Karpas-422 (cell line): ENCODE results near the gene MAP3K14. TPM values are rescaled to one million over a fixed set of nuclear protein-coding genes. Genes with fewer than 3 reads are reported as not detected.

Experiments
- DNase-seq: peaks from one replicate; pipeline ENCODE4 v3.0.0-alpha.2; 2015
- H2AFZ ChIP-seq: fragments of 200-600 bp; sonication (generic); 2 replicates; pipeline ENCODE4 v1.6.1; 2014; ENCODE audit warnings: antibody characterized with exemption, low read length, mixed read lengths
- H3K27ac ChIP-seq: fragments of 200-600 bp; sonication (generic); 2 replicates; pipeline ENCODE4 v1.5.1; 2014; ENCODE audit warnings: mild to moderate bottlenecking, low read length, moderate library complexity
- H3K27me3 ChIP-seq: fragments of 200-600 bp; sonication (generic); 2 replicates; pipeline ENCODE4 v1.6.1; 2014; ENCODE audit warnings: low read length, mixed read lengths
- H3K36me3 ChIP-seq: fragments of 200-600 bp; sonication (generic); 2 replicates; pipeline ENCODE4 v1.6.1; 2014; ENCODE audit warnings: low read length, mixed read lengths; ENCODE audit not compliant: insufficient read depth
- H3K4me1 ChIP-seq: fragments of 200-600 bp; sonication (generic); 2 replicates; pipeline ENCODE4 v1.6.1; 2014; ENCODE audit warnings: mild to moderate bottlenecking, low read length, mixed read lengths
- H3K4me2 ChIP-seq: fragments of 200-600 bp; sonication (generic); 2 replicates; pipeline ENCODE4 v1.6.1; 2014; ENCODE audit warnings: low read length, low read depth, mild to moderate bottlenecking; ENCODE audit not compliant: poor library complexity, severe bottlenecking
- H3K4me3 ChIP-seq: fragments of 200-600 bp; sonication (generic); 2 replicates; pipeline ENCODE4 v1.5.1; 2014; ENCODE audit warnings: mild to moderate bottlenecking, antibody characterized with exemption, low read length, mixed read lengths
- H3K79me2 ChIP-seq: fragments of 200-600 bp; sonication (generic); 2 replicates; pipeline ENCODE4 v1.6.1; 2014; ENCODE audit warnings: mild to moderate bottlenecking, low read length, mixed read lengths
- H3K9ac ChIP-seq: fragments of 200-600 bp; sonication (generic); 2 replicates; pipeline ENCODE4 v1.6.0; 2014; ENCODE audit warnings: low read length
- H3K9me2 ChIP-seq: fragments of 200-600 bp; sonication (generic), shearing (Covaris generic); replicated peaks from 2 replicates; pipeline ENCODE4 v1.6.0; 2014; ENCODE audit warnings: mild to moderate bottlenecking, low read length, moderate library complexity; ENCODE audit not compliant: insufficient read depth
- H3K9me3 ChIP-seq: fragments of 300-700, 200-600 bp; sonication (generic); 2 replicates; pipeline ENCODE4 v1.6.1; 2014; ENCODE audit warnings: low read length, mixed read lengths
- H4K20me1 ChIP-seq: fragments of 200-600 bp; sonication (generic); 2 replicates; pipeline ENCODE4 v1.6.1; 2014; ENCODE audit warnings: mild to moderate bottlenecking, antibody characterized with exemption, low read length, low read depth; ENCODE audit not compliant: insufficient read depth
- total RNA-seq: library from RNA; depleted of rRNA; stranded (reverse); fragments of >200 nt; shearing (Covaris generic); gene quantifications from 2 replicates; pipeline ENCODE4 v1.2.3, GENCODE V29; 2014; ENCODE audit warnings: low replicate concordance

Gene MAP3K14
- total RNA-seq, 1 experiment from 2014 or later, result 7.6 TPM

DNA sequence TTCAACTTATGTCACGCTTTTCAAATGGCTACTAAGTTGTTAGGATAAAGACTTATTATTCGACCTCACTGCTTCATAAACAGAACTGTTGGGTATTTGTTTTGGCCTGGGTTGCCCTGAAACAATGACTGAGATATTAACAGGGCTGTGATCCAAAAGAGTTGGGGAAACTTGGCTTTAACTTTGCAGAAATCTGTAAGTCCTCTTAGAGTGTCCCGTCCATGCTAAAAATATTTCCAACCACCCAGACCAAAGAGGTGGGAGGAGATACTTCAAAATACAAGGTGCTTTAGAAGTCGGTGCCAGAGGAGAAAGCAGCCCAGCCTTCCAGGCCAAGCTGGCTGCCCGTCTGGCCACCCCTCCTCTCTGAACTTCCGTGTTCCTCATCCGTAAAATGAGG is 38.8 kb downstream of the MAP3K14 start:
- Histone ChIP-seq H3K4me2 (no peak overlapping the region), H3K9ac (no peak overlapping the region), H2AFZ (no peak overlapping the region), H3K9me2 (no peaks in the 10 kb centered on the region), H3K4me3 (no peak overlapping the region), H4K20me1 (no peaks in the 10 kb centered on the region), H3K36me3 (peaks cover 11% of the 10 kb centered on the region), H3K9me3 (no peaks in the 10 kb centered on the region), H3K27me3 (no peaks in the 10 kb centered on the region), H3K79me2 (no peaks in the 10 kb centered on the region), H3K4me1 (peaks cover 9% of the 10 kb centered on the region), H3K27ac (no peak overlapping the region)
- DNase-seq, result no peak

GRCh38 chr17:45277216-45277849 is 39.5 kb downstream of the MAP3K14 start:
- no peaks in the 10 kb centered on the region for H3K27me3 ChIP-seq
- no peak overlapping the region for H3K4me2 ChIP-seq
- peaks cover 5% of the 10 kb centered on the region for H3K4me1 ChIP-seq
- H3K4me3 ChIP-seq, result no peak overlapping the region
- peaks cover 5% of the 10 kb centered on the region; the same call in 1 of the 2 replicates for H3K36me3 ChIP-seq
- no peaks in the 10 kb centered on the region for H3K79me2 ChIP-seq
- no peaks in the 10 kb centered on the region for H4K20me1 ChIP-seq
- no peaks in the 10 kb centered on the region for H3K9me2 ChIP-seq
- H3K27ac ChIP-seq, result no peak overlapping the region
- H3K9ac ChIP-seq, result no peak overlapping the region
- DNase-seq, result peak; percentile 95
- H3K9me3 ChIP-seq, result no peaks in the 10 kb centered on the region
- H2AFZ ChIP-seq, result no peak overlapping the region

DNA sequence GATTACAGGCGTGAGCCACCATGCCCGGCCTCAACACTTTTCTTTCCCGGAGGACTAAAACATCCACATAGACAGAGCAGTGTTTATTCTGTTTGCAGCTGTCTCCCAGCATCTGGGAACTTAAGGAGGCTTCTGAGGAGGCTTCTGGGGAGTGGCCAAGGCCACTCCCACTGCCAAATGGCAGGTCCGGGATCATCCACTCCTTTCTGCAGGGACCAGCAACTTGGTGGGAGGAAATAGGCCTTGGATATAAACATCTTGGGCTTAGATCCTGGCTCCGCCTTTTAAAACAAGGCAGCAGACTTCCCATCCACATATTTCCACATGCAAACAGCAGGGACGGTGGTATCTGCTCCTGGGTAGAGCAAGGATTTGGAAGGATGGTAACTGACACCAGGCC is 40.8 kb downstream of the MAP3K14 start:
- Histone ChIP-seq H3K9me3 (no peaks in the 10 kb centered on the region), H2AFZ (no peak overlapping the region), H3K79me2 (no peaks in the 10 kb centered on the region), H4K20me1 (no peaks in the 10 kb centered on the region), H3K4me3 (no peak overlapping the region), H3K9me2 (no peaks in the 10 kb centered on the region), H3K27ac (no peak overlapping the region), H3K36me3 (peaks cover 8% of the 10 kb centered on the region; the same call in 1 of the 2 replicates), H3K9ac (no peak overlapping the region), H3K27me3 (no peaks in the 10 kb centered on the region), H3K4me2 (no peak overlapping the region), H3K4me1 (peaks cover 2% of the 10 kb centered on the region; the same call in 1 of the 2 replicates)
- no peak for DNase-seq

GRCh38 chr17:45274033-45274432 is 42.8 kb downstream of the MAP3K14 start:
- Histone ChIP-seq H3K9me3 (no peaks in the 10 kb centered on the region), H3K4me2 (no peak overlapping the region), H3K79me2 (no peaks in the 10 kb centered on the region), H3K9ac (no peak overlapping the region), H3K4me1 (peaks cover 2% of the 10 kb centered on the region; the same call in 1 of the 2 replicates), H2AFZ (no peak overlapping the region), H3K27me3 (no peaks in the 10 kb centered on the region), H3K4me3 (no peak overlapping the region), H3K27ac (no peak overlapping the region), H3K36me3 (peaks cover 16% of the 10 kb centered on the region; the same call in 1 of the 2 replicates), H4K20me1 (no peaks in the 10 kb centered on the region), H3K9me2 (no peaks in the 10 kb centered on the region)
- no peak for DNase-seq

GRCh38 chr17:45273551-45273957 is 43.3 kb downstream of the MAP3K14 start:
- Histone ChIP-seq H3K36me3 (peaks cover 18% of the 10 kb centered on the region; the same call in 1 of the 2 replicates), H4K20me1 (no peaks in the 10 kb centered on the region), H3K4me2 (no peak overlapping the region), H2AFZ (no peak overlapping the region), H3K9me2 (no peaks in the 10 kb centered on the region), H3K4me1 (peaks cover 2% of the 10 kb centered on the region; the same call in 1 of the 2 replicates), H3K4me3 (no peak overlapping the region), H3K9ac (no peak overlapping the region), H3K79me2 (no peaks in the 10 kb centered on the region), H3K9me3 (no peaks in the 10 kb centered on the region), H3K27ac (no peak overlapping the region), H3K27me3 (no peaks in the 10 kb centered on the region)
- no peak for DNase-seq

DNA sequence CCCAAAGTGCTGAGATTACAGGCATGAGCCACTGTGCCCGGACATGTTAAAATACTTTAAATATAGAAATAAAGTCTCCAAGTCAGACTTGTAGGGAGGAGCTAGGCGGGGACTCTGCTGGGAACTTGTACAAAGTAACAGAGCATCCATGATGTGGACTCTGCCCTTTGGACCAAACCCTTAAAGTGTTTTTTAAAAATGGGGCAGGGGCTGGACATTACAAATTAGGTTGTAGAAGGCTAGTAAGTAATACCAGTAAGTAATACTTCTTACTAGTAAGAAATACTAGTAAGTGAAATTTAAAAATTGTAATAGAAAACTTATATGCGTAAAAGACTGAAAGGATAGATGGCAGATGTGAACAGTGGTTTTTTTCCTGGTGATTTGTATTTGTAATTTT is 45.2 kb downstream of the MAP3K14 start:
- Histone ChIP-seq H3K9ac (no peak overlapping the region), H3K36me3 (peaks cover 29% of the 10 kb centered on the region), H4K20me1 (no peaks in the 10 kb centered on the region), H3K79me2 (no peaks in the 10 kb centered on the region), H3K27me3 (no peaks in the 10 kb centered on the region), H3K9me2 (no peaks in the 10 kb centered on the region), H3K9me3 (no peaks in the 10 kb centered on the region), H2AFZ (no peak overlapping the region), H3K4me1 (no peaks in the 10 kb centered on the region), H3K4me3 (no peak overlapping the region), H3K27ac (no peak overlapping the region), H3K4me2 (no peak overlapping the region)
- DNase-seq, result no peak

DNA sequence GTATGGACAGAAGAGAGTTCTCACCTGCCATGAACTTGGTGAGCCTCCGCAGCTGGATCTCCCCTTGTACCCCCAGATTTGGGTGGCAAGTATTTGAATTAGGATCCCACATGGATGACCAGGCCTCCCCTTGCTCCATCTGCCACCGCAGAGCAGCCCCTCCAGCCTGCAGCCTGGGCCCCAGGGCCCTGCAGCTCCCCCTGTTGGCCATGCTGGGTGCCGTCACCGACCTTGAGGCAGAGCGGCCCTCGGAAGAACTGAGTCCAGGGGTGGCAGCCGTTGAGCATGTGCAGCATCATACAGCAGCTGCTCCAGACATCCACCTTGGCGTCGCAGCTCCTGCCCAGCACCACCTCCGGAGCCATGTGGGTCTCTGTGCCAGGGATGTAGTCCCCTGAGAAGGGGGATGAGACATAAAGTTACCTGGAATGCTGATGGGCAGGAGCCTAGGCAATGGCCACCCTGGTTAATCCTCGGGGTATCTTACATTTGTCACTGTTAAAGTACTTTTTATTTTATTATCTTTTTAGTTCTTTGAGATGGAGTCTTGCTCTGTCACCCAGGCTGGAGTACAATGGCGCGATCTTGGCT is 45.9 kb downstream of the MAP3K14 start:
- Histone ChIP-seq H3K27ac (no peak overlapping the region), H3K4me2 (no peak overlapping the region), H3K4me3 (no peak overlapping the region), H3K36me3 (peaks cover 29% of the 10 kb centered on the region), H3K9ac (no peak overlapping the region), H2AFZ (no peak overlapping the region), H3K4me1 (peaks cover 3% of the 10 kb centered on the region; the same call in 1 of the 2 replicates), H3K9me2 (no peaks in the 10 kb centered on the region), H4K20me1 (no peaks in the 10 kb centered on the region), H3K9me3 (no peaks in the 10 kb centered on the region), H3K27me3 (no peaks in the 10 kb centered on the region), H3K79me2 (no peaks in the 10 kb centered on the region)
- peak; percentile 77 for DNase-seq

DNA sequence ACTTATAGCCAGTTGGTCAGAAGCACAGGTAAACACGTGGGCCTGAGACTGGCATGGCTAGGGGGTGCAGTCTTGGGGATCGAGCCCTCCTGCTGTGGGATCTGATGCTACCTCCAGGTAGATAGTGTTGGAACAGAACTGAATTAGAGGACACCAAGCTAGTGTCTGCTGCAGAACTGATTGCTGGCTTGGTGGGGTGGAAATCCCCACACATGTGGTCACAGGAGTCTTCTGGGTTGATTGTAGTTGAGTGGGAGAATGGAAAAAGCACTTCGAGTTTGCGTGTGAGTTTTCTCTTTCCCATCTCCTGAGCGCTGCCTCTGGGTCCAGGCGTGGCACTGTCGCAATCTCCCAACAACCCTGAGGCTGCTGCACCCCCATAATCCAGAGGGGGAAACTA is 46.9 kb downstream of the MAP3K14 start:
- Histone ChIP-seq H3K9ac (no peak overlapping the region), H2AFZ (no peak overlapping the region), H3K9me2 (no peaks in the 10 kb centered on the region), H3K79me2 (no peaks in the 10 kb centered on the region), H3K4me2 (no peak overlapping the region), H3K4me1 (peaks cover 5% of the 10 kb centered on the region; the same call in 1 of the 2 replicates), H4K20me1 (no peaks in the 10 kb centered on the region), H3K9me3 (no peaks in the 10 kb centered on the region), H3K27me3 (no peaks in the 10 kb centered on the region), H3K4me3 (no peak overlapping the region), H3K36me3 (peaks cover 32% of the 10 kb centered on the region), H3K27ac (no peak overlapping the region)
- DNase-seq, result no peak
